ENCODE results near the gene PLB1. TPM values are rescaled to one million over a fixed set of nuclear protein-coding genes. Genes with fewer than 3 reads are reported as not detected.

Gene PLB1
- total and polyA plus RNA-seq, 9 of the 15 experiments (the other 6 are each of a cell fraction or from before 2014, with no cell fraction given), result 0.01 to 0.09 (median 0.07) TPM; not detected in 2

DNA sequence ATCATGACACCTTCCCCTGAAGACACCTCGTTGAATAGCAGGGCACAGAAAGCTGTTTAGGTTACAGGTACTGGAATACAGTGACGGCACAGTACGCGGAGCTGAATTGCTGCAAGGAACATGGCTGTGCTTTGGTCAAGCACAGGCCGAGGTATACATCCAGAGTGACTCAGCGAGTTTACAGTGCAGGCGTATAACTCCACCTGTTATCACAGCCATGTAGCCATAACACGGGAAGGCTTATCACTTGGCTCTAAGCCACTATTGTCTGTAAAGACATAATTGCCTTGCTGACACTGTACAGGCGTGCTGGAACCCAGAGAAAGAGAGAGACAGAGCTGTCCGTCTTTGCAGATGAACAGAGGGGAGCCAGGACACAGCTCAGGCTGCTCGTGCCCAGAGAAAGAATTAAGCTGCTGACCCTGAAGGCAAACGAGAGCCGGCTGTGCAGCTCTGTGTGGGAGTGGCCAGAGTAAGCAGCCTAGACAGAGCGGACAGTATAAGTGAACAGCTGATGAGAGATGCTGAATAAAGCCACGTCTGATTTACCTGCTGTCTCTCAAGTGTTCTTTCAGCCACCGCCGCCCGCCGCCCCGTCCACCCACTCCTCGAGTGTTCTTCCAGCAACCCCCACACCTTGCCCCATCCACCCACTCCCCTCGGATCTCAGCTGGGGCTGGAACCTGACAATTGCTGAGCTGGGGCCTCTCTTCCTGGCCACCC is 168.4 kb downstream of the PLB1 start (continued):
- TF ChIP-seq, protein P1, sequence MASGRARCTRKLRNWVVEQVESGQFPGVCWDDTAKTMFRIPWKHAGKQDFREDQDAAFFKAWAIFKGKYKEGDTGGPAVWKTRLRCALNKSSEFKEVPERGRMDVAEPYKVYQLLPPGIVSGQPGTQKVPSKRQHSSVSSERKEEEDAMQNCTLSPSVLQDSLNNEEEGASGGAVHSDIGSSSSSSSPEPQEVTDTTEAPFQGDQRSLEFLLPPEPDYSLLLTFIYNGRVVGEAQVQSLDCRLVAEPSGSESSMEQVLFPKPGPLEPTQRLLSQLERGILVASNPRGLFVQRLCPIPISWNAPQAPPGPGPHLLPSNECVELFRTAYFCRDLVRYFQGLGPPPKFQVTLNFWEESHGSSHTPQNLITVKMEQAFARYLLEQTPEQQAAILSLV (tag; IDR thresholded peaks at IDR 0.05), result peak; percentile 56; the same call in 1 of the 2 replicates
- TF ChIP-seq MAFG (tag; conservative IDR thresholded peaks at IDR 0.05) (peak; percentile 81), TEAD1 (CRISPR knock-in tag; IDR thresholded peaks at IDR 0.05) (peak in 1 of 2 experiments; percentile 89; a peak in 2 of 4 replicates), ELF1 (tag; IDR thresholded peaks at IDR 0.05) (no peak), SIRT6 (IDR thresholded peaks at IDR 0.05; ENCODE audit: low read depth, low read length) (no peak), ZKSCAN1 (IDR thresholded peaks at IDR 0.05; ENCODE audit: low read depth, low read length) (no peak), CHD2 (IDR thresholded peaks at IDR 0.05; ENCODE audit: low read depth, low read length) (no peak), HDAC2 (IDR thresholded peaks at IDR 0.05) (no peak), ZNF384 (IDR thresholded peaks at IDR 0.05; ENCODE audit: low read depth, low read length) (no peak), FOXJ3 (CRISPR knock-in tag; IDR thresholded peaks at IDR 0.05) (no peak), ZNF695 (CRISPR knock-in tag; IDR thresholded peaks at IDR 0.05) (no peak), HDAC8 (tag; IDR thresholded peaks at IDR 0.05) (peak; percentile 90), CBFA2T3 (IDR thresholded peaks at IDR 0.05) (peak; percentile 43; the same call in 1 of the 2 replicates), SOX6 (IDR thresholded peaks at IDR 0.05) (peak; percentile 95), BDP1 (IDR thresholded peaks at IDR 0.05; ENCODE audit: insufficient read depth, insufficient read length) (no peak), SMAD3 (CRISPR knock-in tag; conservative IDR thresholded peaks at IDR 0.05) (0 out of 2 replicates have a peak, but pooled peaks have one; percentile 79)
- TF ChIP-seq, protein P2, sequence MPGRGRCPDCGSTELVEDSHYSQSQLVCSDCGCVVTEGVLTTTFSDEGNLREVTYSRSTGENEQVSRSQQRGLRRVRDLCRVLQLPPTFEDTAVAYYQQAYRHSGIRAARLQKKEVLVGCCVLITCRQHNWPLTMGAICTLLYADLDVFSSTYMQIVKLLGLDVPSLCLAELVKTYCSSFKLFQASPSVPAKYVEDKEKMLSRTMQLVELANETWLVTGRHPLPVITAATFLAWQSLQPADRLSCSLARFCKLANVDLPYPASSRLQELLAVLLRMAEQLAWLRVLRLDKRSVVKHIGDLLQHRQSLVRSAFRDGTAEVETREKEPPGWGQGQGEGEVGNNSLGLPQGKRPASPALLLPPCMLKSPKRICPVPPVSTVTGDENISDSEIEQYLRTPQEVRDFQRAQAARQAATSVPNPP (IDR thresholded peaks at IDR 0.05; ENCODE audit: borderline replicate concordance, insufficient read depth, insufficient read length), result no peak
- TF ChIP-seq, protein P3, sequence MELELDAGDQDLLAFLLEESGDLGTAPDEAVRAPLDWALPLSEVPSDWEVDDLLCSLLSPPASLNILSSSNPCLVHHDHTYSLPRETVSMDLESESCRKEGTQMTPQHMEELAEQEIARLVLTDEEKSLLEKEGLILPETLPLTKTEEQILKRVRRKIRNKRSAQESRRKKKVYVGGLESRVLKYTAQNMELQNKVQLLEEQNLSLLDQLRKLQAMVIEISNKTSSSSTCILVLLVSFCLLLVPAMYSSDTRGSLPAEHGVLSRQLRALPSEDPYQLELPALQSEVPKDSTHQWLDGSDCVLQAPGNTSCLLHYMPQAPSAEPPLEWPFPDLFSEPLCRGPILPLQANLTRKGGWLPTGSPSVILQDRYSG (tag; conservative IDR thresholded peaks at IDR 0.05; ENCODE audit: low read depth), result peak; percentile 94
- TF ChIP-seq, protein P4, sequence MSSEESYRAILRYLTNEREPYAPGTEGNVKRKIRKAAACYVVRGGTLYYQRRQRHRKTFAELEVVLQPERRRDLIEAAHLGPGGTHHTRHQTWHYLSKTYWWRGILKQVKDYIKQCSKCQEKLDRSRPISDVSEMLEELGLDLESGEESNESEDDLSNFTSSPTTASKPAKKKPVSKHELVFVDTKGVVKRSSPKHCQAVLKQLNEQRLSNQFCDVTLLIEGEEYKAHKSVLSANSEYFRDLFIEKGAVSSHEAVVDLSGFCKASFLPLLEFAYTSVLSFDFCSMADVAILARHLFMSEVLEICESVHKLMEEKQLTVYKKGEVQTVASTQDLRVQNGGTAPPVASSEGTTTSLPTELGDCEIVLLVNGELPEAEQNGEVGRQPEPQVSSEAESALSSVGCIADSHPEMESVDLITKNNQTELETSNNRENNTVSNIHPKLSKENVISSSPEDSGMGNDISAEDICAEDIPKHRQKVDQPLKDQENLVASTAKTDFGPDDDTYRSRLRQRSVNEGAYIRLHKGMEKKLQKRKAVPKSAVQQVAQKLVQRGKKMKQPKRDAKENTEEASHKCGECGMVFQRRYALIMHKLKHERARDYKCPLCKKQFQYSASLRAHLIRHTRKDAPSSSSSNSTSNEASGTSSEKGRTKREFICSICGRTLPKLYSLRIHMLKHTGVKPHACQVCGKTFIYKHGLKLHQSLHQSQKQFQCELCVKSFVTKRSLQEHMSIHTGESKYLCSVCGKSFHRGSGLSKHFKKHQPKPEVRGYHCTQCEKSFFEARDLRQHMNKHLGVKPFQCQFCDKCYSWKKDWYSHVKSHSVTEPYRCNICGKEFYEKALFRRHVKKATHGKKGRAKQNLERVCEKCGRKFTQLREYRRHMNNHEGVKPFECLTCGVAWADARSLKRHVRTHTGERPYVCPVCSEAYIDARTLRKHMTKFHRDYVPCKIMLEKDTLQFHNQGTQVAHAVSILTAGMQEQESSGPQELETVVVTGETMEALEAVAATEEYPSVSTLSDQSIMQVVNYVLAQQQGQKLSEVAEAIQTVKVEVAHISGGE (CRISPR knock-in tag; IDR thresholded peaks at IDR 0.05), result peak in 1 of 3 experiments; percentile 51; a peak in 1 of 6 replicates
- TF ChIP-seq, protein P5, sequence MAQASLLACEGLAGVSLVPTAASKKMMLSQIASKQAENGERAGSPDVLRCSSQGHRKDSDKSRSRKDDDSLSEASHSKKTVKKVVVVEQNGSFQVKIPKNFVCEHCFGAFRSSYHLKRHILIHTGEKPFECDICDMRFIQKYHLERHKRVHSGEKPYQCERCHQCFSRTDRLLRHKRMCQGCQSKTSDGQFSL (CRISPR knock-in tag; IDR thresholded peaks at IDR 0.05), result no peak
- TF ChIP-seq, protein P5 (tag; IDR thresholded peaks at IDR 0.05), result peak in 1 of 2 experiments; percentile 63; a peak in 1 of 4 replicates

Measured in K562 (cell line).